Effector memory CD4-positive, alpha-beta T cell (primary cell): ENCODE results near the gene TARS3.
A peak's percentile ranks its signal among the peaks of the same experiment; 100 is the strongest.
"Not testable (repeated sequence)": the region's sequence is repeated elsewhere in the genome, so short reads cannot be mapped to it uniquely, and the experiment has no call there.

Experiments used
- DNase-seq, 3 donors: peaks; one replicate each; pipeline ENCODE4 v3.0.0-alpha.2; 2020
- H3K27ac ChIP-seq: 2 replicates; pipeline ENCODE4 v1.7.0; 2013; ENCODE audit warnings: mild to moderate bottlenecking, low read length, moderate library complexity; ENCODE audit not compliant: insufficient read depth, poor library complexity, severe bottlenecking
- H3K27me3 ChIP-seq: replicated peaks from 2 replicates; pipeline ENCODE4 v1.7.0; 2013; ENCODE audit warnings: mild to moderate bottlenecking, low read length; ENCODE audit not compliant: insufficient read depth, control insufficient read depth, poor library complexity, severe bottlenecking
- H3K36me3 ChIP-seq: 2 replicates; pipeline ENCODE4 v1.7.0; 2013; ENCODE audit warnings: mild to moderate bottlenecking, low read length, moderate library complexity; ENCODE audit not compliant: control insufficient read depth, insufficient read depth
- H3K4me1 ChIP-seq: 2 replicates; pipeline ENCODE4 v1.7.0; 2013; ENCODE audit warnings: low read length, mild to moderate bottlenecking; ENCODE audit not compliant: control insufficient read depth, insufficient read depth, poor library complexity, severe bottlenecking
- H3K4me3 ChIP-seq: 2 replicates; pipeline ENCODE4 v1.7.0; 2013; ENCODE audit warnings: low read length, low read depth, mild to moderate bottlenecking; ENCODE audit not compliant: insufficient read depth, poor library complexity, severe bottlenecking
- H3K9me3 ChIP-seq: 2 replicates; pipeline ENCODE4 v1.7.0; 2013; ENCODE audit warnings: mild to moderate bottlenecking, low read length, moderate library complexity; ENCODE audit not compliant: control insufficient read depth

Gene TARS3

DNA sequence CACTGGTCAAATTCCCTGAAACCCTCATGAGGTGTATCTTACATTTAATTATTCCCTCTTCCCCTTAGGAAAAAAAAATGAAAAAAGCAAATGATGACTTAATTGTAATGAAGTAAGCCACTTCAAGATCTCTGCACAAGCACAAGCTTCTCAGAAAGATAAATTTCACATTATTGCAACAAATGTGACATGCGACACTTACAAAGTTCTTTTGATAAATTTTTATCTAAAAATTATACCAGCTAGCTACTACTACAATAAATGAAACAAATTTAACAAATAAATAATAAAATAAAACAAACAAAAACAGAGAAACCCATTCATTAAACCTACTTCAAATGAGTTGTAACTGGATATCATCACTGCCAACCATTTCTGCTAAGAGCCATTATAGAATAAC lies 62.1 kb downstream of the TARS3 start:
- no peaks in the 10 kb centered on the region for H3K9me3 ChIP-seq
- no peak overlapping the region for H3K27ac ChIP-seq
- H3K27me3 ChIP-seq: no peaks in the 10 kb centered on the region
- no peaks in the 10 kb centered on the region for H3K4me1 ChIP-seq
- no peak for DNase-seq
- H3K4me3 ChIP-seq: no peak overlapping the region
- H3K36me3 ChIP-seq: peaks cover 17% of the 10 kb centered on the region

DNA sequence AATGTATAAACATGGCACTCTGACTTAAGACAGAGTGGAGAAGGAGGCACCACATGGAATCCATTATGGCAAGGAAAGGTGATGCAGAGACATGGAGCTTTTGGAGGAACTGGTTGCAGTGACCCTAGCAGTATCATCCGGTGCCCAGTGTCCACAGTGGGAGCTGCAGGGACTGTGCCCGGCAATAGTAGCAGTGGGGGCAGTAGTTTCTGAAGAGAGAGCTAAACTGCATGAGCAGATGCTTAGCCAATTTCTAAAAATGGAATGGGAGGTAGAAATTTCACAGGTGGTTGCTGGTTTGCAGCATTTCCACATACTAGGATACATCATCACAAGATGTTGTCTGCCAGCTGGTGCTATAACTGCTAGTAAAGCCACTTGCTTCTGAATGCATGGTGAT lies 64.3 kb downstream of the TARS3 start:
- no peak overlapping the region for H3K4me3 ChIP-seq
- peaks cover 26% of the 10 kb centered on the region for H3K36me3 ChIP-seq
- no peaks in the 10 kb centered on the region for H3K27me3 ChIP-seq
- no peak for DNase-seq
- no peaks in the 10 kb centered on the region for H3K9me3 ChIP-seq
- H3K27ac ChIP-seq: no peak overlapping the region
- no peaks in the 10 kb centered on the region for H3K4me1 ChIP-seq

DNA sequence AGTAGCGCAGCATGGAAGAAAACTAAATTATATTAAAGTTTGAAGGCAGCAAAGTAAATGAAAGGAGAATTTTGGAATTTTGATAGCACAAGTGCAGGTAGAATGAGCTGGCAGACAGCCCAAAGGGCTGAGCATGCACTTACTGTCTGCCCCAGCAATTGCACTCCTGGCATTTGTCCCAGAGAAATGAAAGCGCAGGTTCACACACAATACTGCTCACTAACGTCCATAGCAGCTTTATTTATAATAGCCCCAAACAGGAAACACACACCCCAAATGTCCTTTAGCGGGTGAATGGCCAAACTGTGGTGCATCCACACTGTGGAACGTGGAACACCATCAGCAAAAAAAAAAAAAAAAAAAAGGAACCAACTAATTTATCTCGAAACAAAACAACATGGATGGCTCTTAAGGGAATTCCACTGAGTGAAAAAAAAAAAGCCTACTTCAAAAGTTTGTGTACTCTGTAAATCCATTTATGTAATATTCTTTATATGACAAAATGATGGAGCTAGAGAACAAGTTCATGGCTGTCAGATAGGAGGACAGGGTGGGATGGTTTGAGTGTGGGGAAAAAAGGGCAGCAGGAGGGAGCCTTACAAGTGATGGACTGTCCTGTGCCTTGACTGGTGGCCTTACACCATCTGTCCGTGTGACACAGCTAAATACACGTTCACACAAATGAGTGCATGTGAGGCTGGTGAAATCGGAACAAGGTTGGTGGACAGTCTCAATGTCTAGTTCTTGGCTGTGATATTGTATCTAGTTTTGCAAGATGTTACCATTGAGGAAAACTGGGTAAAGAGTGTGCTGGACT lies 66.1 kb downstream of the TARS3 start:
- no peak for DNase-seq
- H3K27ac ChIP-seq: no peak overlapping the region
- no peaks in the 10 kb centered on the region for H3K4me1 ChIP-seq
- no peaks in the 10 kb centered on the region for H3K27me3 ChIP-seq
- H3K36me3 ChIP-seq: peaks cover 26% of the 10 kb centered on the region
- H3K9me3 ChIP-seq: no peaks in the 10 kb centered on the region
- H3K4me3 ChIP-seq: no peak overlapping the region

DNA sequence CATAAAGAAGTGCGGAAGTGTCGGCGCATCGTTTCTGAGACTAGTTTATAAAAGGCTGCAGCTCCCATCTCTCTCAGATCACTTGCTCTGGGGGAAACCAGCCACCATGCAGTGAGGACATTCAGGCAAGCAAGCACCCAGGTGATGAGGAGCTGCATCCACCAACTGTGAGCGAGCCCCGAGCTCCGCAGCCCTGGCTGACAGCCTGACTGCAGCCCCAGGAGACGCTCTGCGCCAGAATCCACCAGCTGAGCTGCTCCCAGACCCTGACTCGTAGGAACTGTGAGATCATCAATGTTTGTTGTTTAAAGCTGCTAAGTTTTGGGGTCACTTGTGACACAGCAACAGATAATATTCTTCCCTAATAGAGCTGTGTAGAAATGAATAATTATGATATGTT lies 67.1 kb downstream of the TARS3 start:
- no peak for DNase-seq
- H3K4me3 ChIP-seq: no peak overlapping the region
- H3K27me3 ChIP-seq: no peaks in the 10 kb centered on the region
- no peak overlapping the region for H3K27ac ChIP-seq
- H3K4me1 ChIP-seq: peaks cover 6% of the 10 kb centered on the region
- H3K9me3 ChIP-seq: no peaks in the 10 kb centered on the region
- H3K36me3 ChIP-seq: peaks cover 26% of the 10 kb centered on the region

DNA sequence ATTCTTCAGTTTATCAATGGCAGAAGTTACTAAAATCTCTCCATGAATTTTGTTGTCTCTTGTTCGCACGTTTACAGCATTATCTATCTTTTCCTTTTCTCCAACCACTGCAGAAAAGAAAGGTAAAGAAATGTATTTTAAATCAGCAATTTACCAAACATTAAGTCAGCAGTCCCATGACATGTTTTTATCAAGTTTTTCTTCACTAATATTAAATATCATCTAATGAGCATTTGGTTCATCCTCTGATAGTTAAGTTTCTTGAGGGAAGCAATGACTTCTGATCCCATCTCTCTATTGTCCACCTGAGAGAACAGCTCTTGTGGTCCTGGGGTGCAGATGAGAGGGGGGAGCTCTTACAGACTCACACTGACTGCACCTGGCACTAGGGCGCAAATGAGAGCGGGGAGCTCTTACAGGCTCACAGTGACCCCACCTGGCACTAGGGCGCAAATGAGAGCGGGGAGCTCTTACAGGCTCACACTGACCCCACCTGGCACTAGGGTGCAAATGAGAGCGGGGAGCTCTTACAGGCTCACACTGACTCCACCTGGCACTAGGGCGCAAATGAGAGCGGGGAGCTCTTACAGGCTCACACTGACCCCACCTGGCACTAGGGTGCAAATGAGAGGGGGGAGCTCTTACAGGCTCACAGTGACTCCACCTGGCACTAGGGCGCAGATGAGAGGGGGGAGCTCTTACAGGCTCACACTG lies 69.5 kb downstream of the TARS3 start:
- not testable (repeated sequence) for DNase-seq, H3K27ac ChIP-seq, H3K9me3 ChIP-seq, H3K4me3 ChIP-seq, H3K27me3 ChIP-seq
- Histone ChIP-seq H3K4me1 (peaks cover 13% of the 10 kb centered on the region), H3K36me3 (peaks cover 13% of the 10 kb centered on the region)

DNA sequence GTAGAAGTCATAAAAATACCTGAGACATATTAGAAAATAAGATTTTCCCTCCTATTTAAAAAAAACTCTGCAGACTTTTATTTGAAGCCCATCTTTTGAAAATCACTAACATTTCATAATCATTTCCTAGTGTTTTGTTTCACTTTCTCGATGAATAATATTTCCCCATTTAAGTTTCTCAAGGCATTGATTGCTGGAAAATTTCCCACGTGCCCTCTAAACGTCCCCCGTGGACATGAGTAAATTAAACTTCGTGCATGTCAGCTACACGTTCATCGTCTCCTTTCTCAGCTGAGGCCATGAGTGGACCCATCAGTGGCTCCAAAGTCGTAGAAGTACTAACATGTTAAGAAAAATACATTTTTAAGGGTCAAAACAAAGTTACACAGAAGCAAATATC lies 70.1 kb downstream of the TARS3 start:
- peaks cover 14% of the 10 kb centered on the region for H3K36me3 ChIP-seq
- peaks cover 13% of the 10 kb centered on the region for H3K4me1 ChIP-seq
- no peaks in the 10 kb centered on the region for H3K9me3 ChIP-seq
- no peak for DNase-seq
- no peak overlapping the region for H3K4me3 ChIP-seq
- no peak overlapping the region for H3K27ac ChIP-seq
- no peaks in the 10 kb centered on the region for H3K27me3 ChIP-seq

DNA sequence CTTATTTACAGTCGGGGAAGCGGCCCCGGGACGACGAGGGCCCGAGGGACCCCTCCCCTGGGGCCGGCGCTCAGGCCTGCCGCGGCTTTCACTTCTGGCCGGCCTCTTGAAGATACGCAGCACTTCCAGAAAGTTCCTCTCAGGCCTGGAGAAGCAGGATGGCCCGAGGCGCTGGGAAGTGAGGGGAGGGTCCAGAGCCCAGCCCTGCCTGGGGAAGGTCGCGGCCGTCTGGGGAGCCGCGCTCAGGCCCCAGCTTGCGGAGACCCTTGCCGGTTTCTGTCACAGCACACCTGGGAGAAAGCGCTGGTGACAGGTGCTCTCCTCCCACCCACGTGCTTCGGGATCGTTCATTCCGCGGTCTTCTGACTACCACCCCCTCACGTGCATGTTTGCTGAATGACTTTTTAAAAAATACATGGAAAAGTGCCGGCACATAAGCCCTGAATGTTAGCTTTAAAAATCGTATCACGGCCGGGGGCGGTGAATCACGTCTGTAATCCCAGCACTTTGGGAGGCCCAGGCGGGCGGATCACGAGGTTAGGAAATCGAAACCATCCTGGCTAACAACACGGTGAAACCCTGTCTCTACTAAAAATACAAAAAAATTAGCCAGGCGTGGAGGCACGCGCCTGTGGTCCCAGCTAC lies 71.4 kb downstream of the TARS3 start:
- H3K27me3 ChIP-seq: no peaks in the 10 kb centered on the region
- no peak for DNase-seq
- H3K36me3 ChIP-seq: peaks cover 25% of the 10 kb centered on the region
- peaks cover 15% of the 10 kb centered on the region for H3K4me1 ChIP-seq
- no peaks in the 10 kb centered on the region for H3K9me3 ChIP-seq
- H3K4me3 ChIP-seq: peak overlapping the region; percentile 79
- H3K27ac ChIP-seq: peak overlapping the region; percentile 77

DNA sequence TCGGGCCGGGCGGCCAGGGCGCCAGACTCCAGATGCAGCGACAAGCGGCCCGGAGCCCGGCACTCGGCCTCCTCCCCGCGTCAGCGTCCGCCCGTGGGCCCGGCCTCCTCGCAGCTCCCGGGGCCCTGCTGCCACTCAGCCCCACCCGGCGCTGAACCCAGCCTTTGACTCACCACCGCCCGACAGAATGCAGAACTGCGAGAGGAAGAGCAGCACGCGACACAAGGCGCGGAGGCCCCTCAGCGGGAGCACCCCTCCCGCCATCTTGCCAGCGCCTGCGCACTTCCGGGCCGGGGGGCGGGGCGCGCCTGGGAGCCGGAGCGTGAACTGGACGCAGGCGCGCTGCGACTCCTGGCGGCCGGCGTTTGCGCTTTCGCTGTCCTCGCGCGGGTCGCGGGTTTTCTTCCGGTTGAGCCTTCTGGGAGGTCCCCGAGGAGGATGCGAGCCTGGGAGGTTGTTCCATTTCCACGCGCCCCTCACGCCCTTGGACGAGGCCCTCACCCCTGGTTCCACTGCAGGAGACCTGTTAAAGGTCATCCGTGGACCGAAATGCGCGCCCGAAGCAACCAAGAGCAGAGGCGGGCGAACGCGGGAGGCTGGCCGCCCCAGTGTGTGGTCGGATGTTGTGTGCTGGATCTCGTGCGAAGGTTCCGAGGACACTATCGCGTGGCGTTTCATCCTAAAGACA lies 72.0 kb downstream of the TARS3 start, which contains the start of gene TM2D3:
TSS of gene TM2D3 (minus strand) at position 284 of the 688 bp plus-strand sequence. CDS start at position 264, 20 bp downstream.
- H3K36me3 ChIP-seq: peaks cover 27% of the 10 kb centered on the region
- no peaks in the 10 kb centered on the region for H3K9me3 ChIP-seq
- no peaks in the 10 kb centered on the region for H3K27me3 ChIP-seq
- peak within 1 kb of the TSS; percentile 79 for H3K4me3 ChIP-seq
- DNase-seq: peak; percentile 90 to 92 (median 90)
- H3K27ac ChIP-seq: peak within 1 kb of the TSS; percentile 93
- peaks cover 15% of the 10 kb centered on the region for H3K4me1 ChIP-seq

DNA sequence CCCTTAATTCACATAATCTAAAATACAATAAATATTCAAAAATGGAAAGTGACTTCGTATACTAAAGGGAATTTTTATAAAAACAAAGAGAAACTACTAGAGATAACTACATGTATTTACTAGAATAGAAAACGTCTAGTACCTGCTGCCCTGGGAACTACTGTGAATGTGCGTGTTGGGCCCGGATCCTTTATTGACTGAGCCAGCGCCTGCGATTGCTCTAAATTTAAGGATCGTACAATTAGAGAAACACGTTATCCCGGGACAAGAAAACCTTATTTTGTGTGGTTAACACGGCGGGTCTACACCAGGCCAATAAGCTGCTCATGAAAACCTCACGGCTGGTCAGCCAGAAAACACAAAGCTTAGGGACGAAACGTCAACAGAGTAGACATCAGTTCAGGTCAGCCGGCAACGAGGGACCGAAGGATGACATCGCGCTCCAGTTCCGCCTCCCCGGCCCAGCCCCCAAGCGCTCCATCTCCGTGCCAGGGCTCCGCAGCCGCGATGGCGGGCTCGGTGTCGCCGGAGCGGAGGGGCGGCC lies 72.6 kb downstream of the TARS3 start:
- Histone ChIP-seq H3K9me3 (no peaks in the 10 kb centered on the region), H3K4me3 (peak overlapping the region; percentile 79), H3K4me1 (peaks cover 15% of the 10 kb centered on the region), H3K27ac (peak overlapping the region; percentile 93), H3K36me3 (peaks cover 29% of the 10 kb centered on the region), H3K27me3 (no peaks in the 10 kb centered on the region)
- no peak for DNase-seq
